Lung (tissue), 12 donors: Measurements from ENCODE around the gene PTTG1IP. TPM values are rescaled to one million over a fixed set of nuclear protein-coding genes. Genes with fewer than 3 reads are reported as not detected.

Experiments
- ATAC-seq: fragments of 200-7000 bp; cut with Tn5 transposase; one replicate; pipeline ENCODE4 v1.9.1; 2020; ENCODE audit warnings: moderate number of reproducible peaks; ENCODE audit not compliant: insufficient read depth, low FRiP score
- DNase-seq, 3 donors: peaks; one replicate each; pipeline ENCODE4 v3.0.0-alpha.2; 2013 to 2017
- H3K27ac ChIP-seq, 2 donors: one replicate each; pipeline ENCODE4 v1.5.1; 2013; ENCODE audit warnings: mild to moderate bottlenecking in 2 of 2, moderate library complexity in 2 of 2, control low read depth in 1 of 2, inconsistent platforms in 1 of 2, low read depth in 1 of 2, low read length in 1 of 2
- H3K27me3 ChIP-seq, 3 donors: one replicate each; pipeline ENCODE4 v1.5.1; 2013; ENCODE audit warnings: low read length in 2 of 3; ENCODE audit not compliant: control insufficient read depth in 3 of 3, insufficient read depth in 3 of 3
- H3K36me3 ChIP-seq, 4 donors: one replicate each; pipeline ENCODE4 v1.5.1; 2013; ENCODE audit warnings: low read length in 4 of 4, mild to moderate bottlenecking in 1 of 4, moderate library complexity in 1 of 4; ENCODE audit not compliant: control insufficient read depth in 4 of 4, insufficient read depth in 4 of 4
- H3K4me1 ChIP-seq, 5 donors: one replicate each; pipeline ENCODE4 v1.5.1; 2013; ENCODE audit warnings: low read length in 5 of 5, mild to moderate bottlenecking in 2 of 5, moderate library complexity in 1 of 5; ENCODE audit not compliant: control insufficient read depth in 5 of 5, insufficient read depth in 5 of 5
- H3K4me3 ChIP-seq: one replicate; pipeline ENCODE4 v1.5.1; 2013; ENCODE audit warnings: mild to moderate bottlenecking, control low read depth, moderate library complexity
- H3K9ac ChIP-seq, 2 donors: one replicate each; pipeline ENCODE4 v1.5.1; 2013; ENCODE audit warnings: low read length in 2 of 2, control low read depth in 1 of 2; ENCODE audit not compliant: insufficient read depth in 1 of 2
- H3K9me3 ChIP-seq, 4 donors: one replicate each; pipeline ENCODE4 v1.5.1; 2013; ENCODE audit warnings: low read length in 3 of 4, mild to moderate bottlenecking in 1 of 4, moderate library complexity in 1 of 4; ENCODE audit not compliant: control insufficient read depth in 4 of 4, insufficient read depth in 3 of 4
- WGBS, 2 donors: extraction: QIAGEN DNeasy Blood & Tissue Kit; methylation state at CpG; one replicate each; pipeline ENCODE4 v1.1.7; 2013; 5-methylcytosine and 5-hydroxymethylcytosine counted together
- polyA plus RNA-seq, 2 donors: library from polyadenylated mRNA; stranded (reverse); fragments of 200-250 nt; gene quantifications; one replicate each; pipeline ENCODE4 v1.2.1, GENCODE V29; 2013
- total RNA-seq, 2 donors: library from RNA; depleted of rRNA in 1 of 2; stranded (reverse); fragments of >200 nt in 1 of 2; gene quantifications; one replicate each; pipeline ENCODE4 v1.2.1, GENCODE V29; 2014 to 2021
- TF ChIP-seq, protein P1 (sequence below): IDR thresholded peaks from 2 replicates; pipeline ENCODE4 v1.5.1; 2012; ENCODE audit warnings: mild to moderate bottlenecking; ENCODE audit errors: control extremely low read depth, extremely low read depth
- donor health status: control.
- donor health status: control.
- donor health status: Bipolar disorder and iron deficiency.
- donor health status: healthy.
- donor health status: DM: yes; HTN: yes; CAD: no.

The PTTG1IP gene
- total and polyA plus RNA-seq, 4 donors = 139 to 247 (median 226) TPM

DNA sequence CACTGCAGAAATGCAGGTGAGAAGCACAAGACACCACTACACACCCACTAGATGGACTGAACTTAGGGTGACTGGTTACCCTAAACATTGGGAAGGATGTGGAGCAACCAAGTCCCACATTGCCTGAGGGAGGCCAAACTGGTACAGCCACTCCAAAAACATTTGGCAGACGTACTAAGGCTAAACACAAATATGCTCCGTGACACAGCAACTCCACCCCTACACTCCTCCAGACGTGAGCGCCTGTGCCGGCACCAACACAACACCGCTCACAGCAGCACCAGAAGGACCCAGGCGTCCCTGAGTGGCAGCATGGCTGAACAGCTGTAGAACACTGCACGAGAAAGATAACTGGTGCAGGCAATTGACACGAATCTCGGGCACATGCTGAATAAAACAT, 14.7 kb downstream of the PTTG1IP start:
- TF ChIP-seq, protein P1, sequence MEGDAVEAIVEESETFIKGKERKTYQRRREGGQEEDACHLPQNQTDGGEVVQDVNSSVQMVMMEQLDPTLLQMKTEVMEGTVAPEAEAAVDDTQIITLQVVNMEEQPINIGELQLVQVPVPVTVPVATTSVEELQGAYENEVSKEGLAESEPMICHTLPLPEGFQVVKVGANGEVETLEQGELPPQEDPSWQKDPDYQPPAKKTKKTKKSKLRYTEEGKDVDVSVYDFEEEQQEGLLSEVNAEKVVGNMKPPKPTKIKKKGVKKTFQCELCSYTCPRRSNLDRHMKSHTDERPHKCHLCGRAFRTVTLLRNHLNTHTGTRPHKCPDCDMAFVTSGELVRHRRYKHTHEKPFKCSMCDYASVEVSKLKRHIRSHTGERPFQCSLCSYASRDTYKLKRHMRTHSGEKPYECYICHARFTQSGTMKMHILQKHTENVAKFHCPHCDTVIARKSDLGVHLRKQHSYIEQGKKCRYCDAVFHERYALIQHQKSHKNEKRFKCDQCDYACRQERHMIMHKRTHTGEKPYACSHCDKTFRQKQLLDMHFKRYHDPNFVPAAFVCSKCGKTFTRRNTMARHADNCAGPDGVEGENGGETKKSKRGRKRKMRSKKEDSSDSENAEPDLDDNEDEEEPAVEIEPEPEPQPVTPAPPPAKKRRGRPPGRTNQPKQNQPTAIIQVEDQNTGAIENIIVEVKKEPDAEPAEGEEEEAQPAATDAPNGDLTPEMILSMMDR = no peak
- Histone ChIP-seq H3K4me3 (no peak overlapping the region), H3K4me1 (peaks cover 0 to 4% (median 0%) of the 10 kb centered on the region in 5 donors), H3K27me3 (no peaks in the 10 kb centered on the region), H3K9me3 (no peaks in the 10 kb centered on the region), H3K36me3 (peaks cover 3 to 55% (median 34%) of the 10 kb centered on the region in 4 donors), H3K9ac (no peak overlapping the region), H3K27ac (no peak overlapping the region)
- WGBS, 2 donors = 69 to 85% methylated on average over 10 of the region's 10 CpGs
- no peak for ATAC-seq
- no peak for DNase-seq

DNA sequence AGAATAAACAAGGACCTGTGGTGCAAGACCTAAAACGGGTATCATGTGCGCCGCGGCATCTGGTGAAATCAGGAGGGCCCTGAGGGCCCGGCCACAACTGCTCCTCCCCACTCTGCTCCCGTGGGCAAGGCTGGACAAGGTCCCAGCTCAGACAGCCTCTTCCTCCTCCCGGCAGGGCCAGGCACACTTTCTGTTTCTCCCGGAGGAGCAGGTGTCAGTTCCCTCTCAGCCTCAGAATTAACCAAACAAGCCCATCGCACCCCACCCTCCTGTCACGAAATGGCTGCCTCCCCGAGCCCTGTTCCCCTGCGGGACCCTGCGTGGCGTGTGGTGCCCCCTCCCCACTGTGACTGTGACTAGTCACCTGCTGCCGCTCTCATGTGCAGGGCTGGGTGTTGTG, 15.2 kb downstream of the PTTG1IP start:
- no peaks in the 10 kb centered on the region for H3K9me3 ChIP-seq
- H3K9ac ChIP-seq = no peak overlapping the region
- no peak overlapping the region for H3K27ac ChIP-seq
- peaks cover 0 to 4% (median 0%) of the 10 kb centered on the region in 5 donors for H3K4me1 ChIP-seq
- ATAC-seq = no peak
- no peak overlapping the region for H3K4me3 ChIP-seq
- H3K27me3 ChIP-seq = no peaks in the 10 kb centered on the region
- peaks cover 3 to 58% (median 32%) of the 10 kb centered on the region in 4 donors for H3K36me3 ChIP-seq
- DNase-seq = no peak
- TF ChIP-seq, protein P1 = no peak
- 73 to 76% methylated on average over 15 of the region's 15 CpGs for WGBS, 2 donors

DNA sequence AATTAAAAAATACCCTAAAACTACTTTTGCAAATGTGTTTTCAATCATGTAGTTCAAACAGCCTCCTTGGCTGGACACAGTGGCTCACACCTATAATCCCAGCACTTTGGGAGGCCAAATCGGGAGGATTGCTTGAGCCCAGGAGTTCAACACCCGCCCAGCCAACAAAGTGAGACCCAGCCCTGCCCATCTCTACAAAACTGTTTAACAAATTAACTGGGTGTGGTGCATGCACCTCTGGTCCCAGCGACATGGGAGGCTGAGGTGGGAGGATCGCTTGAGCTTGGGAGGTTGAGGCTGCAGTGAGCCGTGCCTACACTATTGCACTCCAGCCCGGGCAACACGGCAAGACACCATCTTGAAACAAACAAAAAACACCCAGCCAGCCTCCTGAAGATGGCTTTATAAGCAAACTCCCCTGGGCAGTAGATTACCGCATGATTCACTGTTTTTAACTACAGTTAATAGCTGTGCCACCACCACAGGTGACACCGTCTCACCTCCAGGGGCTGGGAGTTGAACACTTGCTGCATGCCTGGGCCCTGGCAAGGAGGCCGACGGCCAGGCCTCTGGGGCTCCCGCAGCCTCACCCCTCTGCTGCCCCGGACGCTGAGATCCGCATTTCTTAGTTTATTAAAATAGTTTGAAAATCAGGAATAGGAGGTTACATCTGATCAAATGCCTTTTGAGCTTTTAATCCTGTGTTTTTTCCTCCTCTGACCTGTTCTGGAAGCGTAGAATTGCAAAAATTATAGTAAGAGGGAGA, 16.2 kb downstream of the PTTG1IP start:
- no peaks in the 10 kb centered on the region for H3K27me3 ChIP-seq
- H3K4me1 ChIP-seq = peaks cover 0 to 4% (median 0%) of the 10 kb centered on the region in 5 donors
- H3K9ac ChIP-seq = no peak overlapping the region
- no peak for DNase-seq
- H3K4me3 ChIP-seq = no peak overlapping the region
- WGBS, 2 donors = 94 to 97% methylated on average over 16 of the region's 16 CpGs
- no peak for ATAC-seq
- no peaks in the 10 kb centered on the region for H3K9me3 ChIP-seq
- peaks cover 3 to 61% (median 30%) of the 10 kb centered on the region in 4 donors for H3K36me3 ChIP-seq
- TF ChIP-seq, protein P1 = no peak
- H3K27ac ChIP-seq = no peak overlapping the region

DNA sequence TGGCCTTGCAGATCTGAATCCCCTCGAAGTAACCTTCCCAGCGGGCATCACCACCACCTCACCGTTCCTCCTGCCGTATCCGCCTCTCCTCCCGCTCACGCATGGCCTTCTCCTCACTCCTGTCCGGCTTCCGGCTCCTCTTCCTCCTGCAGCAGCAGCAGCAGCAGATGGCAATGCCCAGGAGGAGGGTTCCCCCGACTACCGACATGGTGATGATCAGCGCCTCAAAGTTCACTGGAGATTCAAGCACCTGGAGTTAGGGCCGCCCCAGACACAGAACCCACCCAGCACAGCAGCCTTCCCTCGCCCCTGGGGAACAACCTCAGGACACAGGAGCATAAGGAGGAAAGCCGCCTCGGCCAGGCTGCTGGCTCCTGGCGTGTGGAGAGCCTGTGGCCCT, 17.4 kb downstream of the PTTG1IP start:
- ATAC-seq = no peak
- H3K36me3 ChIP-seq = peaks cover 3 to 58% (median 33%) of the 10 kb centered on the region in 4 donors
- peaks cover 0 to 4% (median 0%) of the 10 kb centered on the region in 5 donors for H3K4me1 ChIP-seq
- H3K4me3 ChIP-seq = no peak overlapping the region
- TF ChIP-seq, protein P1 = no peak
- WGBS, 2 donors = 91 to 94% methylated on average over 17 of the region's 17 CpGs
- H3K27ac ChIP-seq = no peak overlapping the region
- no peaks in the 10 kb centered on the region for H3K9me3 ChIP-seq
- H3K9ac ChIP-seq = no peak overlapping the region
- DNase-seq = no peak
- no peaks in the 10 kb centered on the region for H3K27me3 ChIP-seq
